ENCODE results near the gene UPF1.

UPF1 gene

DNA sequence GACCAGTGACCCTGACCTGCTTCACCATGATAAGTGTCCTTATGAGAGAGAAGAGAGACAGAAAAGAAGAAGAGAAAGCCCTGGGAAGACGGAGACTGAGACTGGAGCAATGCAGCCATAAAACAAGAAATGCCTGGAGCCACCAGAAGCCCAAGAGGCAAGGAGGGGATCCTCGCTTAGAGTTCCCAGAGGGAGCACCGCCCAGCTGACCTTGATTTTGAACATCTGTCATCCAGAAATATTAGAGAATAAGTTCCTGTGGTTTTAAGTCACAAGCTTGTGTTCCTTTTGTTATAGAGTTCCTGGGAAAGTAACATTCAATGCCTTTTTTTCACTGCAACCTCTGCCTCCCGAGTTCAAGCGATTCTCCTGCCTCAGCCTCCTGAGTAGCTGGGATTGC is 44.0 kb downstream of the UPF1 start:
- no peak overlapping the region for H3K4me3 ChIP-seq (ENCODE audit: low read length)
- no peak for TF ChIP-seq ZNF274 (IDR thresholded peaks at IDR 0.05; ENCODE audit: low read depth, low read length)

DNA sequence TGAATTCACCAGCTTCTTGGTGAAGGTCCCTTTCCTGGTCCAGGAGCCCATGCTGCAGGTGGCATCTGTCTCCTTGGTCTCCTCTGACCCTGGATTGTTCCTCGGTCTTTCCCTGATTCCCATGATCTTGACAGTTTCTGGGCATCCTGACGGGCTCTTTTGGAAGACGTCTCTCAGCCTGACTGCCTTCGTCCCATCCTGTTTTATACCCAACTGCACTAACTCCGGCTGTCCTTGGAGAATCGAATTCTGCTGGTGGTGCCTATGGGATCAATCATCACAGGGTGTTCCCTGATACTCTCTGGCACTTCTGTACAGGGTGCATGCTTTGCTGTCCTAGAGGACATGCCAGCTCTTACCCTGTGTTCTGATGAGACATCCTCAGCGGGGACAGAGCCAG is 45.1 kb downstream of the UPF1 start:
- H3K4me3 ChIP-seq (ENCODE audit: low read length): no peak overlapping the region
- TF ChIP-seq ZNF274 (IDR thresholded peaks at IDR 0.05; ENCODE audit: low read depth, low read length): no peak

DNA sequence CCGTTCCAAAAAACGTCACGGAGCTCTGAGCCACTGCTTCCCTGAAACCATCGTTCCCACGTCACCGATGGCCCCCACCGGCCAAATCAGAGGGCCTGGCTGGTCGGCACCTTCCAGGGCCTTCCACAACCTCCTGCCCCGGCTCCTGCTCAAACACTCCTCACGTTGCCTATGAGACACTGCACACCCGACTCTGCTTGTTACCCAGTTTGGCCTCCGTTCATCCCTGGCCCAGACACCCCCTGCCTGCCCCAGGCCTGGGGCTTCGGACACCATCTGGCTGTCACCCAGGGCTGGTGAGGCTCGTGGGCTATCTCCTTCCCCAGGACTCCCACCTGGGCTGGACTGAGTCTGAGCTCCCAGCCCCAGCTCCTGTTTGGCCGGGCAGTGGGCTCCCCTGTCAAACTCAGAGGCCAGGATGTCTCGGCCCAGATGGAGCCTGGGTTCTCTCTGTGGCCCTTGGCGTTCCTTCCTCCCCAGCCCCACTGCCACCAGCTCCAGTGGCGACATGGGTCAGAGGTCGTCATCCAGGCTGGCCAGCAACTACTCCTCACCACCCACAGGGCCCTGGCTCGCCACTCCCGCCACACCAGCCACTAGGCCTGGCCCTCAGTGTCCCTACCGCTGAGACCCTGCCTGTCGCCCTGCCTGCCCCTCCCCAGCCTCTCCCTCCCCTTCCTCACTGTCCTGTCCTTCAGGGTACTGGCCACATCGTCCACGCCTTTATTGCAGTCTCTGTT is 46.5 kb downstream of the UPF1 start:
- H3K4me3 ChIP-seq (ENCODE audit: low read length): no peak overlapping the region
- TF ChIP-seq ZNF274 (IDR thresholded peaks at IDR 0.05; ENCODE audit: low read depth, low read length): no peak

DNA sequence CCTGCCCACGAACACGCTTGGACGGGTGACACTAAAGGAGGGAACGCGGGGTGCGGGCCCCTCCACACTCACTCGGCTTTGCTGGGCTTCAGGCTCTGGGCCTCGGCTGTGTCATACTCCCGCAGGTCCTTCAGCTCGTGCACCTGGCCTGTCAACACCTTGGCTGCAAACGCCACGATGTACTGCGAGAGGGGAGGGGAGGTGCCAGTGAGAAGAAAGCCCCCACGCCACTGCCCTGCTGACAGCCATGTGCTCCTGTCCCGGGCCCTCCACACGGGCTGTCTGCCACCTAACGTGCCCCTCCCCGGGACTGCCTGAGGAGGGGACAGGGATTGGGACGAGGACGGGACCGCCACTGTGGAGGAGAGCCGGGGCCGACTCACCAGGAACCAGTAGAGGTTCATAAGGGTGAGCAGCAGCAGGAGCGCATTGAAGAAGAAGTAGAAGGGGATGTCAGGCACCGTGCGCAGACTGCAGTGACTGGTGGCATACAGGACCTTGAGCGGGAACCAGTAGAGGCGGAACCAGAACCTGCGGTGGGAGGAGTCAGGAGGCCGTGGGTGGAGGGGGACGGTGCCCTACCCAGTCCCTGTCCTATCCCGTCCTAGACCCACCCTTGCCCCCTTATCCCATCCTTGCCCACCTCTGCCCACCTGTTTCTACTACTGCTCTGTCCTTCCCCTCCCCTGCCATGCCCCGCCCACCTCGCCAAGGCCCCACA is 47.3 kb downstream of the UPF1 start:
- TF ChIP-seq ZNF274 (IDR thresholded peaks at IDR 0.05; ENCODE audit: low read depth, low read length): no peak
- H3K4me3 ChIP-seq (ENCODE audit: low read length): no peak overlapping the region

DNA sequence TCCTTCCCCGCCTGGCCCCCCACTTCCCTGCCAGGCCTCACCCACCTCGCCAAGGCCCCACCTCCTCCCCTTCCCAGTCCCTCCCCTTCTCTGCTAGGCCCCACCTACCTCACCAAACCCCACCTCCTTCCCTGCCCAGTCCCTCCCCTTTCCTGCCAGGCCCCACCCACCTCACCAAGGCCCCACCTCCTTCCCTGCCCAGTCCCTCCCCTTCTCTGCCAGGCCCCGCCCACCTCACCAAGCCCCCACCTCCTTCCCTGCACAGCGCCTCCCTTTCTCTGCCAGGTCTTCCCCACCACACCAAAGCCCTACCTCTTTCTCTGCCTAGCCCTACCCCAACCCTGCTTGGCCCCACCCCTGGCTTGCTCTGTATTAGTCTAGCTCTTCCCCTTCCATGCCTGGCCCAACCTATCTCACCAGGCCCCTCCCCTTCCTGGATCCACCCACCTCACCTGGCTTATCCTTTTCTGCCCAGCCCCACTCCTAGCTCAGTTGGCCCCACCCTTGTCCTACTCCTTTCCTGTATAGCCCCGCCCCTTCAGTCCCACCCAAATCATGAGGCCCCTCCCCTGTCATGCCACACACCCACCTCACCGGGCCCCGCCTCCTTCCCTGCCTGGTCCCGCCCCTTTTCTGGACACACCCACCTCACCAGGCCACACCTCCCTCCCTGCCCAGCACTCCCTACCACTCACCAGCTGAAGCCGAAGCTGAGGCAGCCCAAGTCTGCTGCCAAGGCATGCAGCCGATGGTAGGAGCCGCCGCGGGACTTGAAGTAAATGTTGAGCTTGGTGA is 48.0 kb downstream of the UPF1 start:
- TF ChIP-seq ZNF274 (IDR thresholded peaks at IDR 0.05; ENCODE audit: low read depth, low read length): no peak
- H3K4me3 ChIP-seq (ENCODE audit: low read length): no peak overlapping the region

DNA sequence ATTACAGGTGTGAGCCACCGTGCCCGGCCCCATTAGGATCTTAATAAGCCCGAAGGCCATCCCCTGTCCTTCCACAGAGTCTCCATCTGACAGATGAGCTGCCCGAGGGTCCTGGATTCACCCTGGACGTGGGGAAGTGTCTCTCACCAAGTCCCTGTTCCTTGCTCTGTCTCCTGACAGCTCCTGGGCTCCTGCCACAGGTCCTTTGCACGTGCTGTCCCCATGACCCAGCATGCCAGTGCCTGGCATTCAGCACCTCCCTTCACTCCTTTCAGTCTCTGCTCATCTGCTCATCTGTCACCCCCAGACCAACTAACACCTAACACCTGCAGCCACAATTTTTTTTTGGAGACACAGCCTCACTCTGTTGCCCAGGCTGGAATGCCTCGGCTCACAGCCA is 49.7 kb downstream of the UPF1 start:
- TF ChIP-seq ZNF274 (IDR thresholded peaks at IDR 0.05; ENCODE audit: low read depth, low read length): no peak
- no peak overlapping the region for H3K4me3 ChIP-seq (ENCODE audit: low read length)

DNA sequence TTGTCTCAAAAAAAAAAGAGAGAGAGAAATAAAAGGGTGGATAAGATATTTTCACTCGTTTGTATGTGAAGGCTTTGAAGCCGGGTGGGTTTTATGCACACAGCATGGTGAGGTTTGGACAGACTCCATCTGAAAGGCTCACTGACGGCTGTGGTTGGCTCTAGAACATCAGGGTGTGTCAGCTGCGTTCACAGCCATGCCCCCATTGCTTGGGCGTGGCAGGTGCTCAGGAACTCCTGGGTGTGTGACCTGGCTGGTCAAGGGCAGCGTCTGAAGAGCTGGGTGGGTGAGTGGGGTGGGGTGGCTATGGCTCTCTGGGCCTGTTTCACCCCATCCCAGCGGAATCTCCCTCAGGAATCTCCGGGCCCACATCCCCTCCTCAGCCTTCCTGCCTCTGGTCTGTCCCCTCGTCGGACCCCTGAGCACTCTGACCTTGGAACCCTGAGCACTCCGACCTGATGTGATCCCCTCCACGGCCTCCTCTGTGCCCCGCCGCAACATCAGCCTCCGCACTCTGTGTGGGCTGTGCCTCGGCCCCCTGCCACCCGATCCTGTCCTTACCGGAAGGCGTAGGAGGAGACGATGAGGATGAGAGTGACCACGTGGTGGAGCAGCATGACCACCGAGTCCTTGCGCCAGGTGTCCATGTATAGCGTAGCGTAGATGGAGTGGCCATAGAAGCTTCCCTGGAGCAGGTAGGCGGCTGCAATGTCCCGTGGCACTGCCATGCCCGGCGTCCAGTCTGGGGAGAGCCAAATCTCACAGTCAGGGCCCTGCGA is 52.0 kb downstream of the UPF1 start:
- H3K4me3 ChIP-seq (ENCODE audit: low read length): no peak overlapping the region
- no peak for TF ChIP-seq ZNF274 (IDR thresholded peaks at IDR 0.05; ENCODE audit: low read depth, low read length)

DNA sequence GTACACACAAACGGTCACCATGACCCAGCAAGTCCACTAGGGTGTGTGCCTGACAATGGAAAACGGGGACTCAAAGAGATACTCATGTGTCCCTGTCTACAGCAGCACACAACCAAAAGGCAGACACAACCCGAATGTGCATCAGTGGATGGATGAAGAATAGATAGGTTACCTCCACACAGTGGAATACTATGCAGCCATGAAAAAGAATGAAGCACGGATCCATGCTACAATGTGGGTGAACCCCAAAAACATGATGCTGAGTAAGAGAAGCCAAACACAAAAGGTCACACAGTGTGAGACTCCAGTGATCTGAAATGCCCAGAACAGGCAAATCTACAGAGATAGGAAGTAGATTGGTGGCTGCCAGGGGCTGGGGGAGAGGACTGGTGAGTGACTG is 55.2 kb downstream of the UPF1 start:
- no peak for TF ChIP-seq ZNF274 (IDR thresholded peaks at IDR 0.05; ENCODE audit: low read depth, low read length)
- no peak overlapping the region for H3K4me3 ChIP-seq (ENCODE audit: low read length)

DNA sequence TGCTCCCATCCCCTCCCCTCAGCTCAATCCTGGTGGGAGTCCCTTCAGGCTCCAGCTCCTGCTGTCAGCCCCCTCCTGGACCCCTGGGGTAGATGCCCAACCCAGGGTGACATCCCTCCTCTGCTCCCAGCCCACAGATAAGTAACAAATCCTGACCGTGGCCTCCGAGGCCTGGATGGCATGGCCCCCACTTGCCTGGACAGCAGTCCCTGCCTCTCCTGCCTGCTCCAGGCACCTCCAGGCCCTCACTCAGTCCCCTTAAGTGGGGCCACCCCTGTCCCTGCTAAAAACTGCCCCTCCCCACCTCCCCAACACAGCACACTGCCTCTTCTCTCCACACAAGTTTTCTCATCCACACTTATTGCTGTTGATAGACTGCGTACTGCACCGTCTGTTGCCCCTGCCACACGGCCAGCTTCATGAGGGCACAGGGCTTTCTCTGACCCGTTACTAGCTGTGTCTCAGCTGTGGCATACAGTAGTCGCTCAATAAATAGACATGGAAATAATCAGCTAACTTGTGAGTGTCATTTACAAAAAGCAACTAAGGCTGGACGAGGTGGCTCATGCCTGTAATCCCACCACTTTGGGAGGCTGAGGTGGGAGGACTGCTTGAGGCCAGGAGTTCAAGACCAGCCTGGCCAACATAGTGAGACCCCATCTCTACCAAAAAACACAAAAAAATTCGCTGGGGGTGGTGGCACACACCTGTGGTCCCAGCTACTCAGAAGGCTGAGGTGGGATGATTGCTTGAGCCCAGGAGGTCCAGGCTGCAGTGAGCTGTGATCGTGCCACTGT is 58.4 kb downstream of the UPF1 start:
- TF ChIP-seq ZNF274 (IDR thresholded peaks at IDR 0.05; ENCODE audit: low read depth, low read length): no peak
- no peak overlapping the region for H3K4me3 ChIP-seq (ENCODE audit: low read length)

DNA sequence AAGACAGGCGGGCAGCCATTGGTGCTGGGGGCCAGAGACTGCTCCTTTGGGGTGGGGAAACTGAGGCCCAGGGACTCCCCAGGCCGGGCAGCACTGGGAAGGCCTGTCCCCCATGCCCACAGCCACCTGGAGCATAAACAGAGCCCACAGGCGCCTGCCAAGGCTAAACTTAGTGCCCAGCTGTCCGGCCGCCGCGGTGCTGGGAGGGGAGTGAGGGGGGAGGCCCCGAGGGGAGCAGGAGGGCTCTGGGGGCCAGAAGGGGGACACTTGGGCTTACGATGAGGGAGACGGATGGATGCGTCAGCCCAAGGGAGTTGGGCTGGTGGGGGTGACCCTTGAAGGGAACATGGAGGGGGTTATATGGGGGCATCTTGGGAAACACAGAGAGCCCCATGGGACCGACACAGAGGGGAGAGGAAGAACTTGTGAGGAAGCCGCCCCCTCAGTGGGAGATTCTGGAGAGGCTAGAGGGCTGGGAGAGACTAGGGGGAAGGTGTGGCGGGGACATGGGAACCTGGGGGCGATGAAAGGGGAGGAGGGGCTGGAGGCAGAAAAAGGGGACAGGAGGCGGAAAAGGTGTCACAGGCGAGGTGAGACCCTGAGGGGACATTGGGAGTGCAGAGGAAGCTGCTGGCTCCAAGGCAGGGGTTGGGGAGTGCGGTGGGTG is 62.0 kb downstream of the UPF1 start:
- no peak overlapping the region for H3K4me3 ChIP-seq (ENCODE audit: low read length)
- no peak for TF ChIP-seq ZNF274 (IDR thresholded peaks at IDR 0.05; ENCODE audit: low read depth, low read length)

DNA sequence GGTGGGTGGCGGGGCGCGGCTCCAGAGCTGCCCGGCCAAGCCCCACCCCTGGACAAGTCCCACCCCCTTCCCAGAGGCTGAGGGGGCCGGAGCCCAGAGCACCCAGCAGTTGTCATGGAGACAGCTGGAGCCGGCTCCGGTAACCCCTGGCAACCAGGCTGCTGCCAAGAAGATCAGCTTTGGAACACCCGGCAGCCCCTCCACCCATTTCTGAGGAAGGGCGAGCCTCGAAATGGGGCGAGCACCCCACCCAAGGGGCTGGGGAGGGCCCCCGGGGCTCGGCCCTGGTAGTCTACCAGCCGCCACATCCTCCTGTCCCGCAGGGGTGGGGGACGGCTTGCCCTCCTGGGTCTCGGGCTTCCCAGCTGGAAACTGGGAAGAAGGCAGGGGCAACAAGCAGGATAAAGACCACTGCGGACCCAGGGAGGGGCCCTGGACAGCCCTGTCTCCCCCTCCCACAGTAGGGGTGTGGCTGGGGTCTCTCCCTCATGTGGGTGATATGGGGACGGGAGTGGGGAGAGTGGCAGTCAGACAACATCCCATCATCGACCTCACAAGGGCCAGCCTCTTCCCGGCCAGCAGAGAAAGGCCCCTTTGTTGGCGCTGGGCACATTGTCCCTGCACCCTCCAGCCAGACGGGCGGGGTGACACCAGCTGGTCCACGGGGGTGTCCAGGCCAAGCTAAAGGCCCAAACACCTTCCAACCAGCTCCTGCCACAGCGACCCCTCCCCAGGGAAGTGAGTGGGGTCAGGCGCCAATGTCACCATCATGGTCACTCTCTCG is 62.7 kb downstream of the UPF1 start:
- H3K4me3 ChIP-seq (ENCODE audit: low read length): no peak overlapping the region

More for the DNA sequence above, 62.7 kb downstream of the UPF1 start:
- no peak for TF ChIP-seq ZNF274 (IDR thresholded peaks at IDR 0.05; ENCODE audit: low read depth, low read length)
